ENCODE data around the gene EPB41L2.

GRCh38 chr6:130997061-130997753 lies 65.8 kb downstream of the EPB41L2 start:
- TF ChIP-seq CTCF (IDR thresholded peaks at IDR 0.05) (no peak), POLR2A (IDR thresholded peaks at IDR 0.05) (no peak)
